Measurements from ENCODE around the gene RAB14. TPM values are rescaled to one million over a fixed set of nuclear protein-coding genes. Genes with fewer than 3 reads are reported as not detected.

RAB14 gene
- total and polyA plus RNA-seq, 5 donors: 22.9 to 57.3 (median 47.4) TPM

DNA sequence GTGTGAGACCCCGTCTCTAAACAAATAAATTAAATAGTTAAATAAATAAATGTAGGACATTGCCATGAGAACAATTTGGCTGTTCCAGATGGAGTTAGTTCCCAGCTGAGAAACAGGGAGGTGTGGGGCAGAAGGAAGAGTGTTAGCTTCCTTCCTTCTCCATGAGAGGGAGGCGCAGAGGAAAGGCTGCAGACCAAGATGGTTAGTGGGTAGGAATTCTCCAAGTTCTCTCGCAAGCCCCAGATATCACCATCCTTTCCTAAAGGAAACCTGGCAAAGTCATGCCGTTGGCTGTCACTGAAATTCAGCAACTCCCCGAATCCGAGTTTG lies 33.1 kb upstream of the RAB14 start:
- H3K4me1 ChIP-seq (ENCODE audit: control insufficient read depth, insufficient read depth, low read length): no peaks in the 10 kb centered on the region
- DNase-seq: no peak
- H3K27ac ChIP-seq (ENCODE audit: low read length): no peak overlapping the region
- H3K9me3 ChIP-seq (ENCODE audit: control insufficient read depth, low read length): no peaks in the 10 kb centered on the region
- no peaks in the 10 kb centered on the region for H3K27me3 ChIP-seq (ENCODE audit: control insufficient read depth, insufficient read depth)
- WGBS: 86% methylated on average over 6 of the region's 6 CpGs
- H3K4me3 ChIP-seq (ENCODE audit: low read length): no peak overlapping the region
- intact Hi-C loops (cut with DNase I): no loop called here
- no peak for ATAC-seq

- DNase-seq: no peak
- intact Hi-C loops (cut with DNase I): no loop called here
Observed at GRCh38 chr9:121233906-121234831, 32.5 kb upstream of the RAB14 start.

GRCh38 chr9:121232251-121232650 lies 30.6 kb upstream of the RAB14 start:
- Histone ChIP-seq H3K9me3 (ENCODE audit: control insufficient read depth, low read length) (no peaks in the 10 kb centered on the region), H3K4me1 (ENCODE audit: control insufficient read depth, insufficient read depth, low read length) (no peaks in the 10 kb centered on the region), H3K27me3 (ENCODE audit: control insufficient read depth, insufficient read depth) (no peaks in the 10 kb centered on the region), H3K27ac (ENCODE audit: low read length) (no peak overlapping the region), H3K4me3 (ENCODE audit: low read length) (no peak overlapping the region)
- 94% methylated on average over 4 of the region's 4 CpGs for WGBS
- DNase-seq: no peak
- intact Hi-C loops (cut with DNase I): no loop called here
- no peak for ATAC-seq

More at GRCh38 chr9:121233906-121234831, 32.5 kb upstream of the RAB14 start:
- H3K4me1 ChIP-seq (ENCODE audit: control insufficient read depth, insufficient read depth, low read length): no peaks in the 10 kb centered on the region
- peak in 1 of 2 donors; percentile 20 for ATAC-seq
- H3K27ac ChIP-seq (ENCODE audit: low read length): no peak overlapping the region
- H3K9me3 ChIP-seq (ENCODE audit: control insufficient read depth, low read length): no peaks in the 10 kb centered on the region
- WGBS: 80% methylated on average over 11 of the region's 11 CpGs
- no peaks in the 10 kb centered on the region for H3K27me3 ChIP-seq (ENCODE audit: control insufficient read depth, insufficient read depth)
- no peak overlapping the region for H3K4me3 ChIP-seq (ENCODE audit: low read length)

DNA sequence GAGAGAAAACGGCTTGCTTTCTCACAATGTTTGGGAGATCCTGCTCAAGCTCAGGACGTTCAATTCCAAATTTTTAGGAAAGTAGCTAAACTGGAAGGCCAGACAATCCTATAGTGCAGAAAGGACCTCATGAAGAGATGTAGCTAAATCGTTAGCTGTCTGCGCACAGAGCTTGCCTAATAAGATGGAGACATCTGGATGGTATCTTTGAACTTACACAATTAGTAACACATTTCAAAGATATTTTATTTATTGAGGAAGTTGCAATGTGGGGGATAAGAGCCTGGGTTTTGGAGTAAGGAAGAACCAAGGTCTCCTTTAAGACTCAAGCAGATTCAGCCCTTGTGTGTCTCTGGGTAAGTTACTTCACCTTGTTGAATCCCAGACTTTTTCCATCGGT lies 28.6 kb upstream of the RAB14 start:
- intact Hi-C loops (cut with DNase I): no loop called here
- WGBS: 84% methylated on average over 5 of the region's 5 CpGs
- Histone ChIP-seq H3K9me3 (ENCODE audit: control insufficient read depth, low read length) (no peaks in the 10 kb centered on the region), H3K27me3 (ENCODE audit: control insufficient read depth, insufficient read depth) (no peaks in the 10 kb centered on the region), H3K4me1 (ENCODE audit: control insufficient read depth, insufficient read depth, low read length) (no peaks in the 10 kb centered on the region), H3K27ac (ENCODE audit: low read length) (no peak overlapping the region), H3K4me3 (ENCODE audit: low read length) (no peak overlapping the region)
- ATAC-seq (no peak), DNase-seq (no peak)

GRCh38 chr9:121227862-121228261 lies 26.2 kb upstream of the RAB14 start:
- no peak overlapping the region for H3K4me3 ChIP-seq (ENCODE audit: low read length)
- ATAC-seq (no peak), DNase-seq (no peak)
- no peaks in the 10 kb centered on the region for H3K4me1 ChIP-seq (ENCODE audit: control insufficient read depth, insufficient read depth, low read length)
- H3K9me3 ChIP-seq (ENCODE audit: control insufficient read depth, low read length): no peaks in the 10 kb centered on the region
- intact Hi-C loops (cut with DNase I): no loop called here
- WGBS: 72% methylated on average over 4 of the region's 4 CpGs
- no peak overlapping the region for H3K27ac ChIP-seq (ENCODE audit: low read length)
- no peaks in the 10 kb centered on the region for H3K27me3 ChIP-seq (ENCODE audit: control insufficient read depth, insufficient read depth)

GRCh38 chr9:121226175-121226574 lies 24.5 kb upstream of the RAB14 start:
- Histone ChIP-seq H3K4me1 (ENCODE audit: control insufficient read depth, insufficient read depth, low read length) (no peaks in the 10 kb centered on the region), H3K9me3 (ENCODE audit: control insufficient read depth, low read length) (no peaks in the 10 kb centered on the region), H3K27ac (ENCODE audit: low read length) (no peak overlapping the region), H3K27me3 (ENCODE audit: control insufficient read depth, insufficient read depth) (no peaks in the 10 kb centered on the region), H3K4me3 (ENCODE audit: low read length) (no peak overlapping the region)
- ATAC-seq (no peak), DNase-seq (no peak)
- WGBS: 77% methylated on average over 2 of the region's 2 CpGs
- intact Hi-C loops (cut with DNase I): no loop called here

GRCh38 chr9:121225240-121225639 lies 23.6 kb upstream of the RAB14 start:
- Histone ChIP-seq H3K4me1 (ENCODE audit: control insufficient read depth, insufficient read depth, low read length) (no peaks in the 10 kb centered on the region), H3K27me3 (ENCODE audit: control insufficient read depth, insufficient read depth) (no peaks in the 10 kb centered on the region), H3K4me3 (ENCODE audit: low read length) (no peak overlapping the region), H3K27ac (ENCODE audit: low read length) (no peak overlapping the region), H3K9me3 (ENCODE audit: control insufficient read depth, low read length) (no peaks in the 10 kb centered on the region)
- DNase-seq (no peak), ATAC-seq (no peak)
- WGBS: 61% methylated on average over 5 of the region's 5 CpGs
- intact Hi-C loops (cut with DNase I): no loop called here

DNA sequence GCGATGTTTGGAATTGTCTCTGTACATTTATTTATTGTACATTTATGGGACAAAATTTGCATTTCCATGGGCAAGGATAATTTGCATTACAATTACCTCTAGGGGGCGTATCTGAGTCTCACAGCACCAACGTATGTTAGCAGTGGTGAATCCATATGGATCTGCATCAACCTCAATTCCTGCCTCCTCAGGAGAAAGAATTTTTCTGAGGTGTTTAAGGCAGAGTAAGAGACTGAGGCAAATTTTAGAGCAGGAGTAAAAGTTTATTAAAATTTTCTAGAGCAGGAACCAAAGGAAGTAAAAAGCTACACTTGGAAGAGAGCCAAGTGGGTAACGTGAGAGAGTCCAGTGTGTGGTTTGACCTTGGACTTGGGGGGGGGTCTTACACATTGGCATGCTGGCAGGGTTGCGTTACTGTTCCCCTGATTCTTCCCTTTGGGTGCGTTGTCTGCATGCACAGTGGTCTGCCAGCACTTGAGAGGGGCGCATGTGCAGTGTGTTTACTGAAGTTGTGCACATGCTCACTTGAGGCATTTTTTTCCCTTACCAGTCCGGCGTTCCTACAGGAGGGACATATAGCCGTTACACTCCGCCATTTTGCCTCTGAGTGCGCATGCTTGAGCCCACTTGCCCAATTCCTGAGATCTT lies 21.0 kb upstream of the RAB14 start:
- Histone ChIP-seq H3K4me3 (ENCODE audit: low read length) (no peak overlapping the region), H3K9me3 (ENCODE audit: control insufficient read depth, low read length) (no peaks in the 10 kb centered on the region), H3K27me3 (ENCODE audit: control insufficient read depth, insufficient read depth) (no peaks in the 10 kb centered on the region), H3K4me1 (ENCODE audit: control insufficient read depth, insufficient read depth, low read length) (no peaks in the 10 kb centered on the region), H3K27ac (ENCODE audit: low read length) (no peak overlapping the region)
- 61% methylated on average over 12 of the region's 12 CpGs for WGBS
- ATAC-seq: peak in 1 of 2 donors; percentile 46
- no peak for DNase-seq
- intact Hi-C loops (cut with DNase I): loop anchor here in 1 of 4 donors (5.0 kb wide), 1 partner anchor 45 kb away; the partner anchor contains the start of gene GSN

- DNase-seq (no peak), ATAC-seq (no peak)
- H3K27me3 ChIP-seq (ENCODE audit: control insufficient read depth, insufficient read depth): no peaks in the 10 kb centered on the region
- no peak overlapping the region for H3K4me3 ChIP-seq (ENCODE audit: low read length)
- H3K4me1 ChIP-seq (ENCODE audit: control insufficient read depth, insufficient read depth, low read length): no peaks in the 10 kb centered on the region
- WGBS: 97% methylated on average over 2 of the region's 2 CpGs
- intact Hi-C loops (cut with DNase I): loop anchor here in 1 of 4 donors (5.0 kb wide), 1 partner anchor 46 kb away; the partner anchor contains the start of gene GSN
- no peak overlapping the region for H3K27ac ChIP-seq (ENCODE audit: low read length)
- H3K9me3 ChIP-seq (ENCODE audit: control insufficient read depth, low read length): no peaks in the 10 kb centered on the region
Observed at GRCh38 chr9:121221664-121222055, 20.0 kb upstream of the RAB14 start.

- WGBS: 69% methylated on average over 13 of the region's 13 CpGs
- no peak overlapping the region for H3K27ac ChIP-seq (ENCODE audit: low read length)
- no peaks in the 10 kb centered on the region for H3K27me3 ChIP-seq (ENCODE audit: control insufficient read depth, insufficient read depth)
- H3K9me3 ChIP-seq (ENCODE audit: control insufficient read depth, low read length): no peaks in the 10 kb centered on the region
- intact Hi-C loops (cut with DNase I): loop anchor here in 1 of 4 donors (5.0 kb wide), 1 partner anchor 46 kb away; the partner anchor contains the start of gene GSN
- ATAC-seq (no peak), DNase-seq (no peak)
- no peak overlapping the region for H3K4me3 ChIP-seq (ENCODE audit: low read length)
- H3K4me1 ChIP-seq (ENCODE audit: control insufficient read depth, insufficient read depth, low read length): no peaks in the 10 kb centered on the region
Observed at GRCh38 chr9:121220996-121221663, 19.5 kb upstream of the RAB14 start.

- no peak overlapping the region for H3K27ac ChIP-seq (ENCODE audit: low read length)
- intact Hi-C loops (cut with DNase I): loop anchor here (5.0 to 10.0 kb wide), 5 partner anchors 43 to 175 kb away; partner anchors contain the start of gene GSN (in 1 of the 4)
- WGBS: 94% methylated on average over 3 of the region's 3 CpGs
- DNase-seq (no peak), ATAC-seq (no peak)
- H3K27me3 ChIP-seq (ENCODE audit: control insufficient read depth, insufficient read depth): no peaks in the 10 kb centered on the region
- no peak overlapping the region for H3K4me3 ChIP-seq (ENCODE audit: low read length)
- H3K4me1 ChIP-seq (ENCODE audit: control insufficient read depth, insufficient read depth, low read length): no peaks in the 10 kb centered on the region
- H3K9me3 ChIP-seq (ENCODE audit: control insufficient read depth, low read length): no peaks in the 10 kb centered on the region
Observed at GRCh38 chr9:121219530-121219929, 17.9 kb upstream of the RAB14 start.

All from right cardiac atrium (tissue), 5 donors.